Effector CD4-positive, alpha-beta T cell (primary cell): ENCODE measurements around the gene NCOA5.
A peak's percentile ranks its signal among the peaks of the same experiment; 100 is the strongest.

ENCODE experiments used
- DNase-seq: peaks from one replicate; pipeline ENCODE4 v3.0.0-alpha.2; 2020
- total RNA-seq: gene quantifications from one replicate; lab custom pipeline; 2026; lab: John Stamatoyannopoulos, UW

The NCOA5 gene
- 29.8 reads per million, percentile 56 among the genes with 10 or more reads in this experiment for total RNA-seq

DNA sequence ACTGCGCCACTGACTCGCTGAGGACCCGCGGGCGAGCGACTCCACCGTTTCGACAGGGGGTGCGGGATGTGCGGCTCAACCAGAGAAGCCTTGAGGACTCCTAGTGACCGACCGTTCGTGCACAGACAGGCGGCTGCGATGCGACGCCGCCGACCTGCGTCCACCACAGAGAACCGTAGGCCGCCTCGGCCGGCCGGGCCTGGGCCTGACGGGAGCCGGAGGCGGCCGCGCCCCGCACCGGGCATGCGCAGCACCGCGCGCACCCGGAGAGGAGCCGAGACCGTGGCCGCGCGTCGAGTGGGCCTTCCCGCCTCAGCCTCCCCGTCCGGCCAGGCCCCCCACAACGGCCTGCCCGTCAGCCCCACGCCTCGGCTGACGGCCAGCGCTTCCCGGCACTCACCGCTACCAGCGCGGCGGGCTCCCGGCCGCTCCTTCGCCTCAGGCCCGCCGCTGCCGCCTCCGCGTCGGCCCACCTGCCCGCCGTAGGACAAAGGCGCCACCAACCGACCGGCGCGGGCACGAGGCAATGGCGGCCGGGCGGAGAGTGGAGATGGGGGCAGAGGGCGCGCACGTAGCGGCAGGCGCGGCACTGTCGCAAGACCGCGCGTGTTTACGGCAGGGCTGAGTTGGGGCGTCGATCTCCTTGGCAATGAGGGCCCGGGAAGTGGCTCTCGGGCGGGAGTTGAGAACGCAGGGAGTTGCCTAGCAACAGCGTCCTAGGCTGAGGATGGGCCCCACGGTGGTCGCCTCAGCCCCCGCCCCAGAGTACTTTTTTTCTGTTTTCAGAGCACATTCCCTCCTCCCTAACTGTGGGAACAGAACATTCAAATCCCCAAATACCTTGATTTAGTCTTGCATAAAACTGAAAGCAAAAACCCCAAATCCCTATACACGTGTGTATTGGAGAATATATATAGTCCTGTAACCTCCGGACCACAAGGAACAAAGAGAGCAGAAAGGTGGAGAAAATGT is at the start of gene NCOA5:
Gene NCOA5 (minus strand): TSS at position 546 of the 972 bp plus-strand sequence. CDS start 10,538 bp downstream, outside the sequence.
- DNase-seq = peak; percentile 90

DNA sequence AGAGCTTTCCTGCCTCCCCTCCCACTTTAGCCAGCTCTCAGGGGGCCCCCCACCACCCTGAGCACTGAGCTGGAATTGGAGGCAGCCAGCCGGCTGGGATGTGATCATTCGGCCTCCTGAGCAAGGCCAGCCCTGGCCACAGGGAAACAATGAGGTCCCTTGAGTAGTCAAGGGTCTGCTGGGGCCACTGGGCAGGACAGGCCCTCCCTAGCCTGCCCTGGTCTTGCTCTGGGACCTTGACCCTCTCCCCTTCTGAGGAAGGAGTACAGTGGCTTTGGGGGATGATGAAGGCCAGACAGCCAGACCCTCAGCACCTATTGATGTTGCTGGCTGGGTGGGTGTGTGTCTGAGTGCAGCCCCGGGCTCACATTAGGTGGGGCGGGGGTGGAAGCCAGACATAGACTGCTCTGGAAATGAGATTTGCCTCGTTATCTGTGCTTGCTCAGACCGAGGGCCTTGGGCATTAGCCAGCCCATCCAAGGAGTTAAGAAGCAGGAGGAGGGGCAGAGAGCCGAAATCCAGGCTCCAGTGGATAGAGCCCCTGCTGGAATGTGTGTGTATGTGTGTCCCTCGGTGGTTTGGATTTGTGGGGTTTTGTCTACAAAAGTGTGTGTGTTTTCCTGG is 49.6 kb upstream of the NCOA5 start:
- no peak for DNase-seq

DNA sequence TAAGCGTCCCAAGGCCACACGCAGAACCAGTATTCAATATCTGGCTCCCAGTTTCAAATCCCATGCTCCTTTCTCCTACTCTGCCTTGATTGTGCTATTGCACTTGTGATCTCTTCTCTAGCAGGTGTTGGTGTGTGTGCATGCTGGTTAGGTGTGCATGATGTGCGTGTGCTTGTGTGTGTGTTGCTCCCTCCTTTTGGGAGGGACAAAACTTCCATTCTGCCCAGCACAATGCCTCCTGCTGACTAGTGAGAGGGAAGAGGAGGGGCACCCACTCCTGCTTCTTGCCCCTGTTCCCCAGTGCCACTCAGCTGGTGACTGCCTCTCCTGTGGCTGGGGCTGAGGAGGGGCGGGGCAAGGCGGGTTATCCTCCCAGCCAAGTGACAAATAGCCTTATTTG is 48.1 kb upstream of the NCOA5 start:
- no peak for DNase-seq

DNA sequence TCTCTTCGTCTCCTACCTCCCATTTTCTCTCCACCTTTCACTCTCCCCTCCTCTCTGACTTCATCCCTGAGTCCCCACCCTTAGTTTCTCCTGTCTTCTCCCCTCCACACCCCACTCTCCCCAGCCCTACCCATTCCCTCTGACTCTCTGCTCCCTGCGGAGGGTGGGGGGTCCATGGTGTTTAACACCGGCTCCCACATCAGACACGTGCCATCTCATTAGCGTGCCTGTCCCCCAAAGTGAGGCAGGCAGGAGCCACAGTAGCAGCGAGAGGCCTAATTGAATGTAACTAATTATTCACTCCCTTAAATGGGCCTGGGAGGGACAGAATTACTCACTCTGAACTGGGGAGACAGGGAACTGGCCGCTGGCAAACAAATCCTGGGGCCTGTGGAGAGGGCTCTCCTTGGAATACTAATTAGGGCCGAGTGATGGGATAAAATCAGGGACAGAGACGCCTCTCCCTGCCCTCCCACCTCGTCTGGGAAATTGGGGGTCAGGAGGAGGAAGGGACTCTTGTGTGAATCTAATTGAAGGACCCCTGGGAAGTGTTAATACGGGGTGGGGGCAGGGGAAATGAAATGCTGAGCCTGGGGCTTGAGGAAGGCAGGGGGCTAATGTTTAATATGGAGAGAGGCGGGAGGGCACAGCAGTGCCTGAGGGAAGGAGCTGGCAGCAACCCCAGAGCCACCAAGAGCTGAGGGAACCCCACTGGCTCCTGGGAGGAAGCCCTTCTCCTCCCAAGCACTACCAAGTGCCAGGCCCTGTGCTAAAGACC is 46.3 kb upstream of the NCOA5 start:
- no peak for DNase-seq

DNA sequence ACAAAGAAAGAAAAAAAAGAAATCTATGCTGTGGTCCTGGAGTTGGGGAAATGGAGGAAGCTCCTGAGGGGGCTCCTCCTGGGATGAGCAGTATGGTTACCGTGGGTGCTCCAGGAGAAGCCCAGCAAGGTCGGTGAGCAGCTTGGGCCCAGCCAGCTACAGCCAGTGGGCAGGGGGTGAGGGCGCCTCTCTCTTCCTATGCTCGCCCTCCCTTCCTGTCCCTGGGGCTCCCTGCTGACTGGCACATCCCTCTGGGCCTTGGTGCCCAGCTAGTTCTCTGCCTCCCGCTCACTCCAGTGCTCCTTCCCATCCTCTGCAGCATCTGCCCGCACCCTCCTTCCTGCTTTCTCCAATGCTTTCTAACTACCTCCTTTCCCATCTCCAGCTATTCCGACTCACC is 45.0 kb upstream of the NCOA5 start:
- no peak for DNase-seq

DNA sequence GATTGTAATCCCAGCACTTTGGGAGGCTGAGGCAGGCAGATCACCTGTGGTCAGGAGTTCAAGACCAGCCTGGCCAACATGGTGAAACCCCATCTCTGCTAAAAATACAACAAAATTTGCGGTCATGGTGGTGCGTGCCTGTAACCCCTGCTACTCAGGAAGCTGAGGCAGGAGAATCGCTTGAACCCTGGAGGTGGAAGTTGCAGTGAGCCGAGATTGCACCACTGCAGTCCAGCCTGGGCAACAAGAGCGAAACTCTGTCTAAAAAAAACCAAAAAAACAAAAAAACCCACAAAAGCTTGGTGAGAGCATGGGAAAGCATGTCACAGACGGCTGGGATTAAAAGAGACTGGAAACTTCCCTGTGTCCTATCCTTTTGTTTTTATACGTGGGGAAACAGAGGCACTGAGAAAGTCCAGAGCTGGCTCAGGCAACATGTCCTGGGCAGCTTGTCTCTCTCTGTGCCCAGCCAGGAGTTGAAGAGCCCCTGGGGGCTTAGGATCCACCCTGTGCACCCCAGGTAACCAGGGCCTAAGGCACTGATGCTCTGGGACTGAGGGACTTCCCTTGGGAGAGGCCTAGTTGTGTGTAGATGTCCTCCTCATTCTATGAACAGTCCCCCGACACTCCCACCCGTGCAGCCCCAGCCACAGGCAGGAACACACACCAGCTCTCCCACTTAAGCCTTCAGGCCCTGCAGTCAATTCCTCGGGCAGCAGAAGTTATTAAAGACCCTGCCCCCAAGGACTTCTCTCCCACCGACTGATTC is 44.3 kb upstream of the NCOA5 start:
- DNase-seq = no peak

DNA sequence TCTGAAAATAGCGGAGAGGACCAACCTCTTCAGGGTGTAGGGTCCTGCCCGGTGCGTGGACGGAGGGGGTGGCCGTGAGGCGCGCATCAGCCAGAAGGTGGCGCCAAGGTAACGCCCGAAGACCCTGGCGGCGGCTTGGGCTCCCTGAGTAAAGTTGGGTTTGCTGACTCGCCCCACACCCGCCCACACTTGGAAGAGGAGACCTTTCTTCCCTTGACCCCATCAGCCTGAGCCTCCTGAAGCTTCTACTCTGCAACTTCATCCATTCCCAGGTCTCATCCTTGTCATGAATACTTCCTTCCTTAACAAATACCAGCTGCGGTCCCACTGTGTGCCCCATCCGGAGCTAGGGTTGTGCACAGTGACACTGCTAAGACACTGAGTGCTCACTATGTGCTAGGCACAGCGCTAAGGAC is 43.0 kb upstream of the NCOA5 start:
- peak; percentile 43 for DNase-seq

DNA sequence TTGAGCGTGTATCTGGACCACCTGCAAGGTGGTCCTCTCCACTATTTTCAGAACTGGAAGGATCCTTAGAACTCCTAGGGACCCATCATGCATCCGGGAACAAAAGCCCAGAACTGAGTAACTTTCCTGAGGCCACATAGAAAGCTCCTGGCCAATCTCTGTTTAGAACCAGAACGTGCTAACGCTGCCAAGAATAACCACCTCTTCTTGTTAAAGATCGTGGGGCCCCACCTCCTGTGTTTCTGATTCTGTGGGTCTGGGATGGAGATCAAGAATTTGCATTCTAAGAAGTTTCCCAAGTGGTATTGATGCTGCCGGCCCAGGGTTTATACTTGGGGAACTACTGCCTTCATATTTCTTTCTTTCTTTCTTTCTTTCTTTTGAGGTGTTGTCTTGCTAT is 41.6 kb upstream of the NCOA5 start:
- no peak for DNase-seq

DNA sequence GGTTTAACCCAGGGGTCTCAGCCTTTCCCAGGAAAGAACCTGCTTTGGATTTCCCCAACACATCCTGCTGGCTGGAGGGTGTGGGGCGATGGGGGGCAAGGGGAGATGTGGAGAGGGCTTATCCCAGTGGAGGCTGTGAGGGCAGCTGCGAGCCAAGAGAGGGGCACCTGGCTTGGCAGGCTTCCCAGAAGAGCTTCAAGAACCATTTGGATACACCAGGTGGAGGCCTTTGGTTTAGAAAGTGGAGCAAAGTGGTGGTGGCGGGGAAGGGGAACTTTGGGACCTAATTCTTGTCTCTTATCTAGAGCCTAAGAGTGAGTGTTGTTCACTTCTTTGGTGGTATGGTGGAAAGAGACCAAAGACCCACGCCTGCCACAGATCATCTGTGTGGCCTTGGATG is 40.8 kb upstream of the NCOA5 start:
- DNase-seq = no peak

DNA sequence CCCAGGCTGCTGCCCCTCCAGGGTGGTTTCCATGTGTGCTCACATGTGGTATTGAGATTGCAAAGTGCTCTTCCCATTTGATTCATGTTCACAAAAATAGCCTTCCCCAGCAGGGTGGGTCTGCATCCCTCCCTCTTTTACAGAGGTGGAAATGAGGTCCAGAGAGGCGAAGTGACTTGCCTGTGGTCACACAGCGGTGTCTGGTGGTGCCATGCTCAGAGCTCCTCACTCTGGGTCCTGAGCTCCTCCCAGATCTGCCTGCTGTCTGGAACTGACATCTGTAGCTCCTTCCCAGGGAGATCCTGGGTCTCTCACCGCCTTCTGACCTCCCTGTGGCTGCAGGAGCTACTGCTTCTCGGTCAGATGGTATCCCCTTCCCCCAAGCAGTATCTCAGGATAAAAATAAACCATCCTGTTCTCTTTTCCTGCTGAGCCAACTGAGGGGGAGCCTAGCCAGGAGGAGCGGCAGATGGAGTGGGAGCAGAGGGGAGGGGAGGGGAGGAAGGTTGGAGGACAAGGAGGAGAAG is 40.3 kb upstream of the NCOA5 start:
- DNase-seq = no peak

DNA sequence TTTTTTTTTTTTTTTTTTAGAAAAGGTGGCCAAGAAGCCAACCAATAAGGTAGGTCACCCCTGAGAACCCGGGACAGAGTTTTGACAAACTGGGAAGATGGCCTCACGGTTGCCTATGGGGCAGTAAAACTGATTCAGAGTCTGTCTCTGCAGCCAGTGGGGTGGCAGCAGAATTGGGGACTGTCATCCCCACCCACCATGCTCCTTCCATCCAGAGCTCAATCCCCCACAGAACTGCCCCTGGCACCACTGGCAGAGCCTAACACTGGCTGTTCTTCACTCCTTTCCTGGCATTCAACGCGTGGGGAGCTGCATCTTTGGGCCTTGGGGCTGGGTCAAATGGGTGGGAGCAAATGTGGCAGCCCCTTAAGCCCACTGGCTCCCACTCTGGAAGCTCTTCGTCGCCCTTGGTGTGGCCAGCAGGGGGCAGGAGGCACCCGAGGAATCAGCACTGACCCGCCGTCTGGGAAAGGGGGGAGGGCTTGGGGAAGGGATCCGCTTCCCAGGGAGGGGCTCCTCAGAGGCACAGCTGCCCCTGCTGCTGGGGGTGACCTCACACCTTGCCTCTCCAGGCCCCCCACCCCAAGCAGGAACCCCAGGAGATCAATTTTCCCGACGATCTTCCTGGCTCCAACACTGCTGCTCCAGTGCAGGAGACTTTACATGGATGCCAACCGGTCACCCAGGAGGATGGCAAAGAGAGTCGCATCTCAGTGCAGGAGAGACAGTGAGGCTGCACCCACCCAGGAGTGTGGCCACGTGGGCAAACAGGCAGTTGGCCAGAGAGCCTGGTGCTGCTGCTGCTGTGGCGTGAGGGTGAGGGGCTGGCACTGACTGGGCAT is 38.8 kb upstream of the NCOA5 start:
- no peak for DNase-seq

DNA sequence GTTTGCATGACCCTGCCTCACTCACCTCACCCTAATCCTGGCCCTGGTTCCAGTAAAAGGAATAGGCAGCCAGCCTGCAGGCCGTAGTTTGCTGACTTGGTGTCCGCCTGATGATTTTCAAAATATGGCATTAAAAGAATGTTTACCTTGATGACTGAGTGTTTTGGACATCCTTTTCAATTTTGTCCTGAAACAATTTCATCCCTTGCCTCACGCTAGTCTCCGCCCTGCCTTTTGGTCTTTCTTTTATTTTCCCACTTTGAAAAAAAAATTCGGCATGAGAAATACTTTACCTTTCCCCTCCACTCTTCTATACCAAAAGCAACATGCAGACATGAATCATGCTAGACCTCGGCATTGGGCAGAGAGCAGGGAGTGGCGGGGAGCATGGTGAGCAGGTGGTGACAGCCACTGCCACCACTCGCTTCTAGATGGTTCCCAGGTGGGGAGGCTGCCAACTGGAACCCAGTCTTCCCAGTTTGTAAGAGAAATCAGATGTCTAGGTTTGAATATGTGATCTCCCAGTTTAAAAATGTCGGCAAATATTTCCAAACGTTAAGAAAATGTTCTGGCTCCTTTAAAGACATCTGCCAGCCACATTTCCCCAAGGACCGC is 37.7 kb upstream of the NCOA5 start:
- no peak for DNase-seq

DNA sequence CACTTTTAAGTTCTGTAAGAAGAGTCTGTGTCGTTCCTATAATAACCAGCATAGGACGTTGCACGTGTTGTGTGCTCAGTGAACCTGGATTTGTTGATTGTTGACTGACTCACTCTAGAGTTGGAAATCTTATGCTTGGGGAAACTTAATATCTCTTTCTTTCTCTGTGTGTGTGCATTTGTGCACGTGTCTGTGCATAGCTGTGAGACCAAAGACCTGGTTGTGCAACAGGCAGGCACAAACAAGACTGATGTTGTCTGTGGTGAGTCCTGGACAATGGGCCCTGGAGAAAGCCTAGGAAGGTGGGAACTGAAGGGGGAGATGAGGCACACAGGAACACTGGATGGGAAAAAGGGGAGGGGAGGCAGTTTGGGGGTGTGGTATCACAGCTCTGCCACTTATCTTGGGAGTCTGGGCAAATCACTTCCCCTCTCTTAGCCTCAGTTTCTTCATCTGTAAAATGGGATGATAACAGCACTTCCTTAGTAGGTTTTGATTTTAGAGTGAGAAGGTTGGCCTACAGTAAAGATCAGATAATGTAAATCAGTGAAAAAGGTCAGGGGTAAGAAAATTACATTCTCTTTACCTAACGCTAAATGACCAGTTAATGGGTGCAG is 36.8 kb upstream of the NCOA5 start:
- DNase-seq = no peak

DNA sequence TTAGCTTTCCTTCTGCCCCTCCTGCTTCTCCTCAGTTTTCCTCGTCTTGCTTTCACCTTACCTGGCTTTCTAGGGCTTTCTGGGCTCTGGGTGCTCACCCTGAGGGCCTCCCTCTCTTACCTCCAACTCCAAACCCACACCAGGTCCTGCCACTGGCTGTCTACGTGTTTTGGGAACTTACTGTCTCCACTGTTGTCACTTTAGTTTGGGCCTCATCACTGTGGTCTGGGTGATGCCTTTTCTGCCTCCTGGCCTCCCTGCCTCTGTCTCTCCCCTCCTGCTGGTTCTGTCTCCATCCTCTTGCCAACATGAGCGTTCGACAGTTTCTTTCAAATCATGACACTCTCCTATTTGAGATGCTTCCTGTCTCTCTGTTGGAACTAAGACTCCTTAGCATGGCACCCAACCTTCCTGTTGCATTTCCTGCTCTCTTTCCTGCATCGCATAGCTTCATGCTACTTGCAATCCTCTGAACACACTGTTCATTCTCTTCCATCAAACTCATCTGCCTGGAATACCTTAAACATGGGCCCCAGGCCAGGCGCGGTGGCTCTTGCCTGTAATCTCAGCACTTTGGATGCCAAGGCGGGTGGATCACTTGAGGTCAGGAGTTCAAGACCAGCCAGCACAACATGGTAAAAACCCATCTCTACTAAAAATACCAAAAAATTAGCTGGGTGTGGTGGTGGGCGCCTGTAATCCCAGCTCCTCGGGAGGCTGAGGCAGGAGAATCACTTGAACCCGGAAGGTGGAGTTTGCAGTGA is 33.9 kb upstream of the NCOA5 start:
- DNase-seq = no peak

DNA sequence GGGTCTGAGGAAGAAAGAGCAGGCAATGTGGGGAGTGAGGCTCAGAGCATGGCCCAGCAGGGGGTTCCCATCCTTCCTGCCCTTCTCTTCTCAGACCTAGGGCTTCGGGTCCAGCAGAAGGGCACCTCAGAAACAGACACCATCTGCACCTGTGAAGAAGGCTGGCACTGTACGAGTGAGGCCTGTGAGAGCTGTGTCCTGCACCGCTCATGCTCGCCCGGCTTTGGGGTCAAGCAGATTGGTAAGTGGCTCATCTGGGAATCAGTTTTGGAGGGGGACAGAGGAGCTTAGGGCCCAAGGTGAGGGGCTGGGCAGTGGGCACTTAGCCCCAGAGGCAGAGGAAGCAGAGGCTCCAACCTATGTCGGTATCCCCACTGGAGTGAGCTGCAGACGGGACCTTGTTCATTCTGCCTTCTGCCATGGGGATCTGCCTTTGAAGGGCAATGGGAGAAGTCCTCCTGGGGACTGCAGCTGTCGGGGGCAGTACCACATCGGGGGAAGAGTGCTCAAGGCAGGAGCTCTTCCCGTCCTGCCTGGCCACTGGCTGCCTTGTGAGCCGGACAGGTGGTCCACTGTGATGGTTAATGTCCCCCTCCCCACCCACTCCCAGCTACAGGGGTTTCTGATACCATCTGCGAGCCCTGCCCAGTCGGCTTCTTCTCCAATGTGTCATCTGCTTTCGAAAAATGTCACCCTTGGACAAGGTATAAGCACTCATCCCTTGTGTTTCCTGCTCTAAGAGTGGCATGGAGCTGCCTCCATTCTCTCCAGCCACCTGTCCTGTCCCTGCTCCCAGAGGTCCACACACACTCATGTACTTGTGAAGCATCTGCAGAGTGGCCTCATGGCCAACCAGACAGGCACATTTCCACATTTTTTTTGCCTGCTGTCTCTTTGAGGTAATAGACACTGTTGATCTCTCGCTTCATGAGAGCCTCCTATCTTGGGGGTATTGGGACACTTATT is 33.0 kb upstream of the NCOA5 start:
- DNase-seq = no peak

DNA sequence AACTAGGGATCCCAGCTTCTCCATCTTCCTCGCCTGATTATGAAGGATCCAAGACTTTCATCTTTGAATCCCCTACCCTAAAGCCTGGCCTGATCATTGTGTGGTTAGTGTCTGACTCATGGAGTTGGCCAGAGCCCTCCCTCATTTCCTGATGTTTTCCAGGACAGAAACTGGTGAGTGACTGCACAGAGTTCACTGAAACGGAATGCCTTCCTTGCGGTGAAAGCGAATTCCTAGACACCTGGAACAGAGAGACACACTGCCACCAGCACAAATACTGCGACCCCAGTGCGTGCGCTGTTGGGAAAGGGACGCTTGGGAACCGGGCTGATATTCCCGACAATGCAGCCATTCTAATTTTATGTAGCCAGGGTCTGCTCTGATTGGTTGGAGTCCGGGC is 32.3 kb upstream of the NCOA5 start:
- DNase-seq = no peak

DNA sequence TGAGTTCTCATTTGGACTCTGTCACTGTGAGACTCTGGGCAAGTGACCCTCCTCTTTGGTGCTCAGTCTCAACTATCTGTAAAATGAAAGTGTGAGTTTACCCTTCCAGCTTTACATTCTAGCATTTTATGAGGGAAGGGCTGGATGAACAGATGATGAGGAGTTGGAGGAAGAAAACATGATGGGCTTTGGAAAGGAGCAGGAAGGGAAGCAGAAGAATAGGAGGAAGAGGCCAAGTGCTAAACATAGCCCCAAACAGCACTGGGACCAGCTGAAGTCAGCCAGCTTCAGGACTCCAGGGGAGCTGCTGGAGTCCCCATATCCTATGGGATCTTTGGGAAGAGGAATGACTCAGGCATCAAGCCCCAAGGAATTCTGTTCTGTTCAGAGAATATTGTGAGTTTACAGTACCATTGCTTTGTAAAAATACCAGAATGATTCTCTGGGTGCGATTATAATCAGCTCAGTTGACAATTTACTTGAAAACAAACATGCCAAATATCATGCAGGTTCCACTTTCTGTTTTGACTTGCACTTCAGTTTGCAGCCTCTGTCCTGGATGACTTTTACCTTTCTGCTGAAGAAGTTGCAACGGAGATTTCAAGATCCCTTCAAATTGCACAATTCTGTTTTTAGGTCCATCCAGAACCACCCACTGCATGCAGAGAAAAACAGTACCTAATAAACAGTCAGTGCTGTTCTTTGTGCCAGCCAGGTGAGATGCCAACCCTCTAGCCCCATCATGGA is 31.6 kb upstream of the NCOA5 start:
- DNase-seq = no peak
